ENCODE measurements around the gene PDZRN4.

Gene PDZRN4

DNA sequence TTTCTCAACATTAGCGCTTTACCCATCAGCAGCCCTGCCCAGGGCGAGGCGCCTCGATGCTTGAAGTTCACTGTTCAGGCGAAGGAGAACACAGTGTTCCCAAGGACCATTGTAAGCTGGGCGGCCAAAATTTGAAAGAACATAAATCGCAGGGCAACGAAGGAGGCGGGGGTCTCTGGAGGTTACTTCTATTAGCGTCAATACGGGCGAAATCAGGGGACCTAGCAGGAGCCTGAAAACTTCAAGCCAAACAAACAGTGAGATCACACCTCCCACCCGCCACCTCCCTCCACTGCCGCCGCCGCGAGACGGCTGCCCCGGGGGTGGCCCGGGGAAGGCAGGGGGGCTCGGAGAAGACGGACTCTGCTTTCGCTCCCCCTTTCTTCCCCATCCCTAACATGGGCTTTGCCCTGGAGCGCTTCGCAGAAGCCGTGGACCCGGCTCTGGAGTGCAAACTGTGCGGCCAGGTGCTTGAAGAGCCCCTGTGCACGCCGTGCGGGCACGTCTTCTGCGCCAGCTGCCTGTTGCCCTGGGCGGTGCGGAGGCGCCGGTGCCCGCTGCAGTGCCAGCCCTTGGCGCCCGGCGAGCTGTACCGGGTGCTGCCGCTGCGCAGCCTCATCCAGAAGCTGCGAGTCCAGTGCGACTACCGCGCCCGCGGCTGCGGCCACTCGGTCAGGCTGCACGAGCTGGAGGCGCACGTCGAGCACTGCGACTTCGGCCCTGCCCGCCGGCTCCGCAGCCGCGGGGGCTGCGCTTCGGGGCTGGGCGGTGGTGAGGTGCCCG lies at the start of gene PDZRN4:
Gene PDZRN4 (plus strand): TSS at position 263 of the 783 bp plus-strand sequence.
- H3K4me3 ChIP-seq (ENCODE audit: low read depth, low read length) = no peak within 1 kb of the TSS
- DNase-seq (ENCODE audit: low read depth) = no peak
- TF ChIP-seq, protein P1, sequence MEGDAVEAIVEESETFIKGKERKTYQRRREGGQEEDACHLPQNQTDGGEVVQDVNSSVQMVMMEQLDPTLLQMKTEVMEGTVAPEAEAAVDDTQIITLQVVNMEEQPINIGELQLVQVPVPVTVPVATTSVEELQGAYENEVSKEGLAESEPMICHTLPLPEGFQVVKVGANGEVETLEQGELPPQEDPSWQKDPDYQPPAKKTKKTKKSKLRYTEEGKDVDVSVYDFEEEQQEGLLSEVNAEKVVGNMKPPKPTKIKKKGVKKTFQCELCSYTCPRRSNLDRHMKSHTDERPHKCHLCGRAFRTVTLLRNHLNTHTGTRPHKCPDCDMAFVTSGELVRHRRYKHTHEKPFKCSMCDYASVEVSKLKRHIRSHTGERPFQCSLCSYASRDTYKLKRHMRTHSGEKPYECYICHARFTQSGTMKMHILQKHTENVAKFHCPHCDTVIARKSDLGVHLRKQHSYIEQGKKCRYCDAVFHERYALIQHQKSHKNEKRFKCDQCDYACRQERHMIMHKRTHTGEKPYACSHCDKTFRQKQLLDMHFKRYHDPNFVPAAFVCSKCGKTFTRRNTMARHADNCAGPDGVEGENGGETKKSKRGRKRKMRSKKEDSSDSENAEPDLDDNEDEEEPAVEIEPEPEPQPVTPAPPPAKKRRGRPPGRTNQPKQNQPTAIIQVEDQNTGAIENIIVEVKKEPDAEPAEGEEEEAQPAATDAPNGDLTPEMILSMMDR (IDR thresholded peaks at IDR 0.05; ENCODE audit: insufficient read depth, low read depth, low read length, missing control alignments) = no peak

DNA sequence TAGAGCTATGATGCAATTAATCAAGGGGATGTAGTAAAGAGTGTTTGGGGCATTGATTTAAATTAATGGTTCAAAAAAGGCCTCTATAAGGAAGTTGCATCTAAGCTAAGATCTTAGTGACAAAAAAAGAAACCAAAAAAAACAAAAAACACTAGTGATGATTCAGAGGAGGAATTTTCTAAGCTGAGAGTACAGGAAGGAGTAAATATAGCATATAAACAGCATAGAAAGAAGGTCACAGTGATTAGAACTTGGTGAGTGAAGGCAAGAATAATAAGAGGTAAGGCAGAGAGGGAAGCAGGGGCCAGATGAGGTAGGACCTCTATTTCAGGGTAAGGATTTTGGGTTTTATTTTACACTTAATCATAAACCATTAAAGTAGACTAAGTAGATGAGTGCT lies 48.0 kb upstream of the PDZRN4 start:
- TF ChIP-seq, protein P1 (IDR thresholded peaks at IDR 0.05; ENCODE audit: insufficient read depth, low read depth, low read length, missing control alignments) = no peak
- DNase-seq (ENCODE audit: low read depth) = no peak
- H3K4me3 ChIP-seq (ENCODE audit: low read depth, low read length) = no peak overlapping the region

DNA sequence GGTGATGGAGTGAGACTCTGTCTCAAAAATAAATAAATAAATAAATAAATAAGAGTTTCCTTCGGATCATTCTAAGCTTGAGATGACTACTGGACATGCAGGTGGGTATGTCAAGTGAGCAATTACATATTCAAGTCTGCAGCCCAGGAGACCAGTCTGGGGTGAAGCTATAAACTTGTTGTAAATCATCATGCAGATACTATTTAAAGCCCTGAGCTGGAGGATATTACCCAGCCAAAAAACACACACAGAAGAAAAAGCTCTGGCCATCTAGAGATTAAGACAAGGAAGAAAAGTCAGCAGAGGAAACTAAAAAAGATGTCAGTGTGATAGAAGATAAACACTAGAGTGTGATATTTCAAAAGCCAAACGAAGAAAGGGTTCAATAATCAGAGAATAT lies 47.0 kb upstream of the PDZRN4 start:
- no peak overlapping the region for H3K4me3 ChIP-seq (ENCODE audit: low read depth, low read length)
- TF ChIP-seq, protein P1 (IDR thresholded peaks at IDR 0.05; ENCODE audit: insufficient read depth, low read depth, low read length, missing control alignments) = no peak
- no peak for DNase-seq (ENCODE audit: low read depth)

DNA sequence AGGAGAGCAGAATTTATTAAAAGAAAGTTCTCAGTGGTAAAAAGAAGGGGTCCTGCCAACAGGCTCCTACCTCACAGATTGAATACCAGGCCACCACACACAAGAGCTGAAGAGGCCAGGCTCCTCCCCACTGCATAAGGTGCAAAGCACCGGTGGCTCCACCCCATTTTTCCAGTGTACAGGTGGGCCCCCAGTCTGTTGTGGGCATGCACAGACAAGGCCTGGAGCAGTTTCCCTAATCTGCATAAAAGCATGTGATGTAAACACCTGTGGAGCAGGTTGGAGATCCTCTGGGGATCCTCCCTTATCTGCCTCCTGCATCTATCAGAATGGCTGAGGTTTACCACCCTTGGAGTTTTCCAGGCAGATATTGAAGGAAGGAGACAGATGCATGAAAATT lies 45.7 kb upstream of the PDZRN4 start:
- no peak for DNase-seq (ENCODE audit: low read depth)
- TF ChIP-seq, protein P1 (IDR thresholded peaks at IDR 0.05; ENCODE audit: insufficient read depth, low read depth, low read length, missing control alignments) = no peak
- no peak overlapping the region for H3K4me3 ChIP-seq (ENCODE audit: low read depth, low read length)

DNA sequence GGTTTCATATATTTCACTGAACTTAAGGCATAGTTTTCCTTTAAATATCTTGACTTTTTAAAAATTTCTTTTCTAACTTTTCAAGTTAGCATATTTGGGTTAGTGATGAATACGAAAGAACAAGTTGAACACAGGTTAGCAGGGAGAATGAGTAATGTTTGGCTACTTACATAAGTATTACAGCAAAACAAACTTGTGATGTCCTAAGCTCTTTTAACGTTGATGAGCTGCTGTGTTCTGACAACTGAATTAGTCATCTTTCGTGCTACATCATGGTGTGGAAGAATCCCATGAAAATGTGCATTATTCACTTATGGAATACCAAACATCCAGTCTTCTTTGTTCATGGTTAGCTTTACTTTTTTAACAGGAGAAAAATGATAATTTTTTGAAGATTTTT lies 36.3 kb upstream of the PDZRN4 start:
- no peak overlapping the region for H3K4me3 ChIP-seq (ENCODE audit: low read depth, low read length)
- DNase-seq (ENCODE audit: low read depth) = no peak
- TF ChIP-seq, protein P1 (IDR thresholded peaks at IDR 0.05; ENCODE audit: insufficient read depth, low read depth, low read length, missing control alignments) = no peak

DNA sequence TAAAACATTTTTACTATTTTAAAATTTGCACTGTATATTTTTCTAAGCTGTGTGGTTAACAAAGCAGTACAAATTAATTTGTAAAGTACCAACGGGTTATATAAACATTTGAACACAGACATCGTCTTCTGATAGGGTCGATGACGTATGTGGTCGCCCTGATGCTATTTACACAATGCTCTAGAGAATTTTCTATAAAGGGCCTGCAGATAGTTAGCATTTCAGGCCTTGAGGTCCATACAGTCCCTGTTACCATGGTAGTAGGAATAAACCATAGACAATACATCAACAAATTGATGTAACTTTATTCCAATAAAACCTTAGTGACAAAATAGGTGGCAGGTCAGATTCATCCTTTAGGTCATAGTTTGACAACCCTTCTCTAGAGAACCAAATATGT lies 25.7 kb upstream of the PDZRN4 start:
- H3K4me3 ChIP-seq (ENCODE audit: low read depth, low read length) = no peak overlapping the region
- TF ChIP-seq, protein P1 (IDR thresholded peaks at IDR 0.05; ENCODE audit: insufficient read depth, low read depth, low read length, missing control alignments) = no peak
- no peak for DNase-seq (ENCODE audit: low read depth)

DNA sequence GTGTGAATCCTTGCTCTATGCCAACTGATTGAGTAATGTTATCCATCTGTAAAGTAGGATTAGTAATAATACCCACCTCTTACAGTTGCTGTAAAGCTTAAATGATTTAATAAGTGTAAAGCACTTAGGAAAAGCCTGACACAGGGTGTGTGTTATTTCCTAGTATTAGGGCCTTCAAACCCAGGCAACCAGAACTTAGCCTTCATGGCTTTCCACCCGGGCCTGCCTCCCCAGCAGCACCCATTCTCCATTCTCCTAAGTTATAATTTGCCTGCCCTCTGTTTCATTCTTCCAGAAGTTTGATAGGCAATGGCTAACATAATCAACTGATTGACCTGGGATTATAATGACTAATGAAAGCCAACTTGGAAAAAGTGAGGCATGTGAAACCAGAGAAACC lies 20.4 kb upstream of the PDZRN4 start:
- H3K4me3 ChIP-seq (ENCODE audit: low read depth, low read length) = no peak overlapping the region
- TF ChIP-seq, protein P1 (IDR thresholded peaks at IDR 0.05; ENCODE audit: insufficient read depth, low read depth, low read length, missing control alignments) = no peak
- no peak for DNase-seq (ENCODE audit: low read depth)
